Brain microvascular endothelial cell (primary cell): ENCODE results near the gene VWA5B1.

Experiments
- DNase-seq: peaks from one replicate; pipeline ENCODE4 v3.0.0-alpha.2; 2020
- H3K27ac ChIP-seq: fragments of 250-450 bp; sonication (Bioruptor Pico); 2 replicates; pipeline ENCODE4 v1.5.1; 2020; ENCODE audit warnings: mild to moderate bottlenecking, moderate library complexity
- H3K27me3 ChIP-seq: fragments of 250-450 bp; sonication (Bioruptor Pico); replicated peaks from 2 replicates; pipeline ENCODE4 v1.5.1; 2020; ENCODE audit warnings: mild to moderate bottlenecking
- H3K36me3 ChIP-seq: fragments of 250-450 bp; sonication (Bioruptor Pico); replicated peaks from 2 replicates; pipeline ENCODE4 v1.5.1; 2020; ENCODE audit warnings: mild to moderate bottlenecking
- H3K4me3 ChIP-seq: 2 replicates; pipeline ENCODE4 v1.5.1; 2011; ENCODE audit warnings: low read depth, mild to moderate bottlenecking, control low read depth, low read length, moderate library complexity
- CTCF ChIP-seq: IDR thresholded peaks from 2 replicates; pipeline ENCODE4 v1.5.1; 2011; ENCODE audit warnings: low read depth, mild to moderate bottlenecking, moderate library complexity, low read length, control low read depth, inconsistent platforms; ENCODE audit errors: missing control alignments
- in situ Hi-C: cut with HindIII; loops from 2 replicates; pipeline ENCODE4 v1.10.0; 2017; ENCODE audit warnings: low sequenced_read_pairs, low pct_ligation_motif_present

Gene VWA5B1

GRCh38 chr1:20325407-20325843 is 34.8 kb downstream of the VWA5B1 start:
- H3K4me3 ChIP-seq = no peak overlapping the region
- DNase-seq = no peak
- no peaks in the 10 kb centered on the region for H3K27me3 ChIP-seq
- H3K36me3 ChIP-seq = no peaks in the 10 kb centered on the region
- no peak for TF ChIP-seq CTCF
- H3K27ac ChIP-seq = no peak overlapping the region
- in situ Hi-C loops = no loop called here

- Histone ChIP-seq H3K4me3 (no peak overlapping the region), H3K27me3 (no peaks in the 10 kb centered on the region), H3K36me3 (no peaks in the 10 kb centered on the region), H3K27ac (no peak overlapping the region)
- no peak for DNase-seq
- in situ Hi-C loops = no loop called here
- TF ChIP-seq CTCF = no peak
Measured at GRCh38 chr1:20325844-20326420, 35.3 kb downstream of the VWA5B1 start.

DNA sequence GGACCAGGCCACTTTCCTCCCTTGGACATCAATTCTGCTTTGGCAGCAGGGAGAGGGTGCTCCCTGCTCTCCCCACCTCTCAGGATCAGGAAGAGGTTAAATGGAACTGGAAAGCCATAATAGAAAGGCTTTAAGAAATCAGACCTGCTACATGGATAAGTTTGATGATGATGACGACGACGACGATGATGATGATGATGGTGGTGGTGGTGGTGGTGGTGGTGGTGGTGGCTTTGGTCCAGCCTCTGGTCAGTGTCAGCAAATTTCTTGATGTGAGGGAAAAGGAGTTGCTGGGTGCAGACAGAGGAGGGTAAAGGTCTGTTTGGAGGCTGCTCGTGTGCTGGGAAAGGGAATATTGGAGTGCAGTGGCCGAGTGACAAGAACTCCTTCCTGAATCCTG is 36.8 kb downstream of the VWA5B1 start:
- H3K27ac ChIP-seq = no peak overlapping the region
- no peaks in the 10 kb centered on the region for H3K27me3 ChIP-seq
- TF ChIP-seq CTCF = no peak
- no peaks in the 10 kb centered on the region for H3K36me3 ChIP-seq
- in situ Hi-C loops = no loop called here
- DNase-seq = no peak
- H3K4me3 ChIP-seq = no peak overlapping the region

DNA sequence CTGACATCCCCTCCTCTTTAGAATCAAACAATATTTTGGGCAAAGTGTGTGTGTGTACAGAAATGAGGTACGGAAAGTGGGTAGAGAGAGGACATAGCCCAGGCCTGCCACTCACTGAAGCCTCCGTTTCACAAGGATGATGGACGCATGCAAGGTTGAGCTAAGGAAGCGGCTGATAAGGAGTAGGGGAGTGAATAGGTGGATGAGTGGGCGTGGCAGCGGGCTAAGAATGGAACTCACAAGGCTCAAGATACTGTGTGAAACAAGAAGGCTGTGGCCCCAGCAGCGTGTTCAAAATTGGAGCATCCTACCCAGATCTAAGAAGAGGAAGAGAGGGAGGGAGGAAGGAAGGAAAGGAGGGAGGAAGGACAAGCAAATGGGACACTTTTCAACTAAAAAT is 37.5 kb downstream of the VWA5B1 start:
- H3K27me3 ChIP-seq = no peaks in the 10 kb centered on the region
- TF ChIP-seq CTCF = no peak
- no peak for DNase-seq

GRCh38 chr1:20329793-20330542 is 39.3 kb downstream of the VWA5B1 start:
- H3K36me3 ChIP-seq = no peaks in the 10 kb centered on the region
- H3K27me3 ChIP-seq = no peaks in the 10 kb centered on the region
- H3K27ac ChIP-seq = no peak overlapping the region
- peak; percentile 38 for TF ChIP-seq CTCF
- no peak overlapping the region for H3K4me3 ChIP-seq
- in situ Hi-C loops = no loop called here
- no peak for DNase-seq

More for the DNA sequence above, 37.5 kb downstream of the VWA5B1 start:
- Histone ChIP-seq H3K4me3 (no peak overlapping the region), H3K36me3 (no peaks in the 10 kb centered on the region), H3K27ac (no peak overlapping the region)
- in situ Hi-C loops = no loop called here
